MM.1S (cell line): ENCODE results near the gene DAO.
"Not testable (repeated sequence)": the region's sequence is repeated elsewhere in the genome, so short reads cannot be mapped to it uniquely, and the experiment has no call there.

Experiments
- EZH2 ChIP-seq: fragments of 300-600 bp; sonication (generic); optimal IDR thresholded peaks from 2 replicates; pipeline ENCODE3; 2017; ENCODE audit warnings: low read depth, mild to moderate bottlenecking, antibody characterized with exemption, low read length, mixed read lengths
- EZH2phosphoT487 ChIP-seq: fragments of 300-600 bp; sonication (generic); IDR thresholded peaks from 2 replicates; pipeline ENCODE4 v1.6.1; 2018; ENCODE audit warnings: antibody characterized with exemption, low read length
- TF ChIP-seq, protein P1 (sequence below): fragments of 300-600 bp; sonication (generic); IDR thresholded peaks from 2 replicates; pipeline ENCODE4 v1.5.1; 2016; ENCODE audit warnings: antibody characterized with exemption, low read length, mixed read lengths

DNA sequence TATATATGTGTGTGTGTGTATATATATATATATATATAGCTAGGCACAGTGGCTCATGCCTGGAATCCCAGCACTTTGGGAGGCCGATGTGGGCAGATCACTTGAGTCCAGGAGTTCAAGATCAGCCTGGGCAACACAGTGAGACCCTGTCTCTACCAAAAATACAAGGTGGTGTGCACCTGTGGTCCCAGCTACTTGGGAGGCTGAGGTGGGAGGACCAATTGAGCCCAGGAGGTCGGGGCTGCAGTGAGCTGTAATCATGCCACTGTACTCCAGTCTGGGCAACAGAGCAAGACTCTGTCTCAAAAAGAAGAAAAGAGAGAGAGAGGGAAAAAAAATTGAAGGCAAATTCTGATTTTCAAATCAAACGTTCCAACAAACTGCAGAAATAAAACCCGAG is 38.1 kb upstream of the DAO start:
- TF ChIP-seq EZH2phosphoT487, EZH2: not testable (repeated sequence)
- TF ChIP-seq, protein P1, sequence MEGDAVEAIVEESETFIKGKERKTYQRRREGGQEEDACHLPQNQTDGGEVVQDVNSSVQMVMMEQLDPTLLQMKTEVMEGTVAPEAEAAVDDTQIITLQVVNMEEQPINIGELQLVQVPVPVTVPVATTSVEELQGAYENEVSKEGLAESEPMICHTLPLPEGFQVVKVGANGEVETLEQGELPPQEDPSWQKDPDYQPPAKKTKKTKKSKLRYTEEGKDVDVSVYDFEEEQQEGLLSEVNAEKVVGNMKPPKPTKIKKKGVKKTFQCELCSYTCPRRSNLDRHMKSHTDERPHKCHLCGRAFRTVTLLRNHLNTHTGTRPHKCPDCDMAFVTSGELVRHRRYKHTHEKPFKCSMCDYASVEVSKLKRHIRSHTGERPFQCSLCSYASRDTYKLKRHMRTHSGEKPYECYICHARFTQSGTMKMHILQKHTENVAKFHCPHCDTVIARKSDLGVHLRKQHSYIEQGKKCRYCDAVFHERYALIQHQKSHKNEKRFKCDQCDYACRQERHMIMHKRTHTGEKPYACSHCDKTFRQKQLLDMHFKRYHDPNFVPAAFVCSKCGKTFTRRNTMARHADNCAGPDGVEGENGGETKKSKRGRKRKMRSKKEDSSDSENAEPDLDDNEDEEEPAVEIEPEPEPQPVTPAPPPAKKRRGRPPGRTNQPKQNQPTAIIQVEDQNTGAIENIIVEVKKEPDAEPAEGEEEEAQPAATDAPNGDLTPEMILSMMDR, result not testable (repeated sequence)
